HUES6 (cell line): ENCODE results near the gene PRRT1B.

ENCODE experiments used
- H3K27ac ChIP-seq: 2 replicates; pipeline ENCODE4 v1.7.0; 2013; ENCODE audit warnings: low read depth, mild to moderate bottlenecking, low read length, inconsistent platforms
- H3K27me3 ChIP-seq: 2 replicates; pipeline ENCODE4 v1.6.1; 2013; ENCODE audit warnings: low read length; ENCODE audit not compliant: control insufficient read depth, insufficient read depth
- H3K36me3 ChIP-seq: 2 replicates; pipeline ENCODE4 v1.6.1; 2013; ENCODE audit warnings: low read length; ENCODE audit not compliant: control insufficient read depth, insufficient read depth
- H3K4me1 ChIP-seq: 2 replicates; pipeline ENCODE4 v1.6.1; 2013; ENCODE audit warnings: low read length; ENCODE audit not compliant: control insufficient read depth, insufficient read depth
- H3K4me3 ChIP-seq: 2 replicates; pipeline ENCODE4 v1.5.1; 2013; ENCODE audit warnings: low read depth, low read length
- H3K9ac ChIP-seq: one replicate; pipeline ENCODE4 v1.6.1; 2013; ENCODE audit warnings: mild to moderate bottlenecking, low read length
- H3K9me3 ChIP-seq: 2 replicates; pipeline ENCODE4 v1.6.1; 2013; ENCODE audit warnings: low read depth, low read length; ENCODE audit not compliant: control insufficient read depth, insufficient read depth

The PRRT1B gene

DNA sequence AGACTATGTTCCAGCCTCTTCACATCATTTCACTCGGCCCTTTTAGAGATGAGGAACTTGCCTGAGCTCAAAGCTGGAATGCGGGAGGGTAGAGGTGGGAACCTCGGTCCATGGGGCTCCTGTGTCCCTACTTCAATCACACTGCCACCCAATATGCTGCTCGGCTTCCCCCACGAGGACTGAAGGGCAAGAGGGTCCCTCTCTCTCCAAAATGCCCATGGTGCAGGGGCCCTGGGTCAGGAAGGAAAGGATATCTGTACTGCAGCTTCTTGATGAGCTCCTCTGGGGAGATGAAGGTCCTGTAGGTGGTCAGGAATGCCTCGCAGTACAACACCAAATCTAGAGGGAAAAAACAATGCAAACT lies 46.5 kb downstream of the PRRT1B start:
- Histone ChIP-seq H3K9ac (no peak overlapping the region), H3K27me3 (no peaks in the 10 kb centered on the region), H3K4me1 (no peaks in the 10 kb centered on the region), H3K9me3 (no peaks in the 10 kb centered on the region), H3K4me3 (no peak overlapping the region), H3K27ac (no peak overlapping the region), H3K36me3 (peaks cover 85% of the 10 kb centered on the region)

DNA sequence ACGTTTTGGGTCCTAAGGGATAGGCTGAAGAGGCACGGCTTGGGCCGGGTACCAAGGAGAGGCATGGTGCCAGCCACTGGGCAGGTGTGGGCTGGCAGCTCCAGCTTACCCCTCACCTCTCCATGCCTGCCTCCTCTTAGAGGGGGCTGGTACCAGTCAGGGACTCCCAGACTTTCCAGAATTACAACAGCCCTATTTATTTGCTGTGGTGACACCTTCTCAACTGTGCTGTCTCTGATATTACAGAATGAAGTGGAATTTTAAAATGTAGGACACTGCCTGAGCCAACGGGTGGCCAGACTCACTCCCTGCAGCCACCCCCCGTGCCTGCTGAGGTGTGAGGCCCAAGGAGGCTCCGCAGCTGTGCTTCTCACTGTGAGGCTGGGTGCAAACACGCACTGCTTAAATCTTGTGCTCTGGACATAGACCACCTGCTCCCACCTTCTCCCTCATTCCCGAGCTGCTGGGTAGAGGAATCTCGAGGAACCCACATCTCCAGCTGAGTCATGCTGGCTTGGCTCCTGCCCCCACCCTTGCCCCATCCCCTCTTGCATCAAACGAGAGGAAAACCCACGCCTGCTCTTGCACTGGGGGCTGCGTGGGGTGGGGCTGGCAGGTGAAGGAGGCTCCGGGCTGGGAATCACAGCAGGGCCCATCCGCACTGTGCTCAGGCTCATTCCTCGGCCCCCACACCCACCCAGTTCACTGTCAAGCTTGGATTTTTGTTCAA lies 47.9 kb downstream of the PRRT1B start:
- Histone ChIP-seq H3K4me3 (no peak overlapping the region), H3K4me1 (no peaks in the 10 kb centered on the region), H3K27ac (no peak overlapping the region), H3K9ac (no peak overlapping the region), H3K9me3 (no peaks in the 10 kb centered on the region), H3K36me3 (peaks cover 87% of the 10 kb centered on the region), H3K27me3 (no peaks in the 10 kb centered on the region)

DNA sequence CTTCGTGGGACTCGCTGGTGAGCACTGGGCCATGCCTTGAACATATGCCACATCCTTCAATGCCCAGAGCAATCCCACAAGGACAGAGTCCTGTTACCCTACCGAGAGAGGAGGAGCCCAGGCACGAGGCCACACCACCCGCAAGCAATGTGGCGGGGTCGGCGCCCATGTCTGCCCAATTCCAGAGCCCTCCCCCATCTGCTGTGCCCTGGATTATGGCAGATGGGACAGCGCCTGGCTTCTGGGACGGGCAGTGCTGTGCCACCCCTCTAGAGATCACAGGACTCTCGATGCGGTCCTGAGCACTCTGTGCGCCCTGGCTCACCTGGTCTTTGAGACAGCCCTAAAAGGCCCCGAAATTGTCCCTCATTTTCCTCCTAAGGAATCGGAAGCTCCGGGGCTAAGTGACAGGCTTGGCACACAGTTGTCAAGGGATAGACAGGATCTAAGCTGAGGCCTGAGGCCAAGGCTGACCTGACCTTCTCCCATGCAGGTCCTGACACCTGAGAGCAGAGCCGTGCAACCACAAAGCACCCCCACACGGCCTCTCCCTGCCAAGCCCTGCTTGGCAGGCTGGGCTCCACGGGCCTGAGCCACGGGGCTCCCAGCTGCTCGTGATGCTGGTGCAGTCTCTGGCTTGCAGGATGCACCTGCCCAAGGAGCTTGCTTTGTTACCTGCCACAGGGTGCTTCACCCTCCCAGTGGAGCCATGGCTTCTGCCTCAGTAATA lies 48.8 kb downstream of the PRRT1B start:
- Histone ChIP-seq H3K27me3 (no peaks in the 10 kb centered on the region), H3K9me3 (no peaks in the 10 kb centered on the region), H3K9ac (no peak overlapping the region), H3K36me3 (peaks cover 83% of the 10 kb centered on the region), H3K4me3 (no peak overlapping the region), H3K27ac (no peak overlapping the region), H3K4me1 (no peaks in the 10 kb centered on the region)

DNA sequence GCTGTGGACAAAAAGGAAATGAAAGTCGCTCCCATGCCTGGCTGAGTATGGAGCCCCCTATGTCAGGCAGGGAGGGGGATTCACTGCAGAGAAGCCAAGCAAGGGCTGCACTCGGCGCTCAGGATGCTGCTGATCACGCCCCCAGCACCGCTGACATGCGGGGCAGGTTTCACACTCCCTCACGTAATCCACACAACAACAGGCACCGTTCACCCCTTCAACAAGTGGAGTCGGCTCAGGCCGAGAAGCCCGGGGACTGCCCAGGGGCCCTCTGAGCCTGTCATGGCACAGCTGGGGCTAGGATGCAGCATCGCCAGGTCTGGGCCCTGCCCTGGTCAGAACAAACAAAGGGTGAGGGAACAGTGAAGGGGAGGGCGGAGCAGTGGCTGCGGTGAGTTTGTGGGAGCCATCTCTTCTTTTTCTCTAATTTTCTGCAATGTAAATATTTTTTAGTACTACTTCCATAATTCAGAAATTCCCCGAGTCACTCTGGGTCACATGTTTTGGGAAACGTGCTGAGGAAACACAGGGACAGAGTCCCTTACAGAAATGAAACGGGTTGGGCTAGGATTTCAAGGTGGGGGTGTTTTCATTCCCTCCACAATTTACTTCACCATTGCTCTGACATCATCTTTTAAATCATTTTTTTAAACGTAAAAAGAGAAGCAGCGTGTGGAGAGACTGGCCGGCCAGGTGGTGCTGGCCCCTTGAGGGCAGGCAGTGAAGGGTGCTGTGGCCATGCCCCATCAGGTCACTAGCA lies 49.8 kb downstream of the PRRT1B start:
- no peaks in the 10 kb centered on the region for H3K4me1 ChIP-seq
- H3K27ac ChIP-seq = no peak overlapping the region
- H3K4me3 ChIP-seq = no peak overlapping the region
- no peaks in the 10 kb centered on the region for H3K9me3 ChIP-seq
- no peaks in the 10 kb centered on the region for H3K27me3 ChIP-seq
- H3K36me3 ChIP-seq = peaks cover 82% of the 10 kb centered on the region
- H3K9ac ChIP-seq = no peak overlapping the region

DNA sequence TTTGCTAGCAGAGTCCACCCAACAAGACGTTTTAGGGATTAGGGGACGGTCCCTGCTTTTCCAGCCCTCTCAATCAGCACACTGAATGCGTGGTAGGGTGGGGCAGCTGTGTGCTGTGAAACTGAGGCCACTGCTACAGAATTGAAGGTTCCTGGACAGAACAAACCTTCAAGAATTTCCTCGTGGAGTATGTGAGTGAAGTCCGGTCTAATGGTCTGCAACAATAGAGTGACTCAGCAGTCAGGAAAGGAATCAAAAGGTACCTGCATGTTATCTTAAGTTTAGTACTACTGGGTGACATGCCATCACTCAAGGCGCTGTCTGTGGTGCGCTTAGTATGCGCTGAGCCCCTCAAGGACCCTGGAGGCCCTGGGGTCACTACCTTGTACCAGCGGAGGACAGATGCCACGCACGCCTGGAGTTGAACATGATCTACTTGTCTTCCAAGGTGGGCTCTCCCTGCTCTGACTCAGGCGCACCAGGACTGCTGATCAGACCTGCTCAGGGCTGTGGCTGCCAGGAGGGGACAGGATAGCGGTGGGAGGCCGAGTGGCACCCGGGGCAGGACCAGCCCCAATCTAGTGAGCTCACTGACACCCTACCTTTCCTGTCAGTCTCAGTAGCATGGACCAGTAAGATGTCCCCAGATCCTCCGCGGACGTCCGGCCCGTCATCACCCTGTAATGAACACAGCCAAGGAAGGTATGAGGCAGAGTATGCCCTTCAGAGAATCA lies 50.5 kb downstream of the PRRT1B start:
- Histone ChIP-seq H3K9me3 (no peaks in the 10 kb centered on the region), H3K27me3 (no peaks in the 10 kb centered on the region), H3K9ac (no peak overlapping the region), H3K36me3 (peaks cover 81% of the 10 kb centered on the region), H3K27ac (no peak overlapping the region), H3K4me3 (no peak overlapping the region), H3K4me1 (no peaks in the 10 kb centered on the region)

DNA sequence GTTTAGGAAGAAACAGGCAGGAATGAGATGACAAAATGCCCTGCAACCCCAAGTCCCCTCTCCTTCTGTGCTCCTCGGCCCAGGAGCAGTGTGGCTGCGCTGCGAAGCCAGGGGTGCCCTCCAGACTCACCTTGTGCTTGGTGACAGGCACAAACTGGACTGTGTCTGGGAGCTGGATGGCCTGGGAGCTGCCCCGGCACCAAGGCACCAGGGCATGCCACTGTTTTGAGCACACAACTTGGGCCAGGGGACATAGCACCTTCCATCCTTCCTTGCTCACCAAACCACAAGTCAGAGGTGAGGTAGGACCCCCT lies 51.1 kb downstream of the PRRT1B start:
- H3K27ac ChIP-seq = no peak overlapping the region
- H3K9ac ChIP-seq = no peak overlapping the region
- H3K36me3 ChIP-seq = peaks cover 83% of the 10 kb centered on the region
- H3K4me3 ChIP-seq = no peak overlapping the region
- H3K27me3 ChIP-seq = no peaks in the 10 kb centered on the region
- no peaks in the 10 kb centered on the region for H3K9me3 ChIP-seq
- no peaks in the 10 kb centered on the region for H3K4me1 ChIP-seq

DNA sequence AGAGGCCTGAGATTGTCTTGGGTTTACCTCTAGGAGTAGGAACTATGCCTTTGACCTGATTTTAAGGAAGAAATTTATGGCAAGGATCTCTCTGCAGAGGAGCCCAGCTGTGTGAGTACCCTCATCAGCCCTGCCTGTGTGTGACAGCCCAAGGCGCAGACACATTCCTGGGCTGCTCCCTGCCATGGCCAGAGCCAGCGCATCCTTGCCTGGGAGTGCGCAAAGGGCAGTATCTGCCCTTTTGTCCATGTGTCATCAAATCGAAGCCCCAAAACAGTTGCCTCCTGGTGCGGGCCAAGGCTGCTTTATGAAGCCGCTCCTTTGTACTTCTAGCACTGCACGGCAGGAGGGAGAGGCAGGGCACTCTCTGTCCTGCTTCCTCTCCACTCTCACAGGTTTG lies 51.9 kb downstream of the PRRT1B start:
- no peak overlapping the region for H3K4me3 ChIP-seq
- H3K9ac ChIP-seq = no peak overlapping the region

DNA sequence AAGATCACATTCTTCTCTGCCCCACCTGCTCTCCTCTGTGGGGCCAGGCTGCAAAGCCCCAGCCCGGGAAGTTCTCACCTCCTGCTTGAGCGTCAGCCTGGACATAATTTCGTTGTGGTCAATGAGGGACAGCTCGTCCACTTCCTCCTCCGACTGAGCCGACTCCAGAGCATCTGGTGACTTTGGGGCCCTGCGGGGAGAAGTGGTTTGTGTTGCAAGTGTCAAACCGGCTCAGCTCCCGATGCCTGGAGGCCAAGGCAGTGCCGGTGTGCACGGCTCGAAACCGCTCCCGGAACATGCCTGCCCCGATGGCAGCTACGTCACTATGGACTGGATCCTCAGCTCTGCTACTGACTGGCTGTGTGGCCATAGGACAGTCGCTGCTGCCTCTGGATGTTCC lies 52.8 kb downstream of the PRRT1B start:
- Histone ChIP-seq H3K36me3 (peaks cover 87% of the 10 kb centered on the region), H3K4me1 (no peaks in the 10 kb centered on the region), H3K27me3 (no peaks in the 10 kb centered on the region), H3K9ac (no peak overlapping the region), H3K27ac (no peak overlapping the region), H3K4me3 (no peak overlapping the region), H3K9me3 (no peaks in the 10 kb centered on the region)

More for the DNA sequence above, 51.9 kb downstream of the PRRT1B start:
- no peak overlapping the region for H3K27ac ChIP-seq
- H3K27me3 ChIP-seq = no peaks in the 10 kb centered on the region
- peaks cover 84% of the 10 kb centered on the region for H3K36me3 ChIP-seq
- no peaks in the 10 kb centered on the region for H3K9me3 ChIP-seq
- H3K4me1 ChIP-seq = no peaks in the 10 kb centered on the region

DNA sequence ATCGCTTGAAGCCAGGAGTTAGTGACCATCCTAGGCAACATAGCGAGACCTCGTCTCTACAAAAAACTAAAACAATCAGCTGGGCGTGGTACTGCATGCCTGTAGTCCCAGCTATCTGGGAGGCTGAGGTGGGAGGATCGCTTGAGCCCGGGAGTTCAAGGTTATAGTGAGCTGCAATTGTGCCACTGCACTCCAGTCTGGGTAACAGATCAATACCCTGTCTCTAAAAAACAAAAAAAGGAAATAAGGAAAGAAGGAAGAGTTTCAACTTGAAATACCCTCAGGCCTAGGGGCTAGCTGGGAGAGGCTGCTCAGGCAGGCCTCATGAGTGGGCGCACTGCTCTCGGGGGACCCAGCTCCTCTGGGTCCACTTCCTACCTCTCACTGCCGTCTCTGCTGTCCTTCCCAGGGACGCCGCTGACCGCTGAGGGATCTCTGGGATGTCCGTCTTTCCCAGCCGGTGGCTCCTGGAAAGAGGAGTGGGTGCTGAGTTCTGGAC lies 56.4 kb downstream of the PRRT1B start:
- Histone ChIP-seq H3K36me3 (peaks cover 80% of the 10 kb centered on the region), H3K4me3 (no peak overlapping the region), H3K27me3 (no peaks in the 10 kb centered on the region), H3K9me3 (no peaks in the 10 kb centered on the region), H3K27ac (no peak overlapping the region), H3K9ac (no peak overlapping the region), H3K4me1 (no peaks in the 10 kb centered on the region)

DNA sequence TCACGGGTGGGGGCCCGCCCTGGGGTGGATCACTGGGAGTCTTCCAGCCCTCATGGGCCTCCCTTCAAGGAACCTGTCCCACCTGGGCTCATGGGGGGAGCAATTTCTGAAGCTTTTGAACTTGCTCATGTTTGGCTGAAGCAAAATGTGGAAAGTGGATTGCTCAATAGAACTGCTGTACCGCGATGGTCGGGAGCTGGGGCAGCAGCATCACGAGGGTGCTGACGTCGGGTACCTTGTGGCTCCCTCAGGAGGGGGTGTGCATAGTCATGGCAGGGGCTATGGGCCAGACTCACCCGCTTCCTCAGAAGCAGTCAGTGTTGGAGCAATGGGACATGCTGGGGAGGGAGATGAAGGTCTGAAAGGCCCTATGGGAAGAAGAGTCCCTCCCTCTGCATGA lies 57.9 kb downstream of the PRRT1B start:
- H3K9ac ChIP-seq = no peak overlapping the region
- no peaks in the 10 kb centered on the region for H3K27me3 ChIP-seq
- no peaks in the 10 kb centered on the region for H3K9me3 ChIP-seq
- H3K27ac ChIP-seq = no peak overlapping the region
- no peak overlapping the region for H3K4me3 ChIP-seq
- peaks cover 8% of the 10 kb centered on the region for H3K4me1 ChIP-seq
- peaks cover 68% of the 10 kb centered on the region for H3K36me3 ChIP-seq
